SK-N-DZ (cell line): ENCODE data around the gene SCAMP1.

Source experiments
- DNase-seq: peaks from one replicate; pipeline ENCODE4 v3.0.0-alpha.2; 2015; ENCODE audit warnings: low spot score
- small RNA-seq, 2 experiments: library from RNA; depleted of rRNA; stranded (forward); fragments of <200 nt; gene quantifications; one replicate each; pipeline ENCODE3, GENCODE V24; 2014

The SCAMP1 gene

DNA sequence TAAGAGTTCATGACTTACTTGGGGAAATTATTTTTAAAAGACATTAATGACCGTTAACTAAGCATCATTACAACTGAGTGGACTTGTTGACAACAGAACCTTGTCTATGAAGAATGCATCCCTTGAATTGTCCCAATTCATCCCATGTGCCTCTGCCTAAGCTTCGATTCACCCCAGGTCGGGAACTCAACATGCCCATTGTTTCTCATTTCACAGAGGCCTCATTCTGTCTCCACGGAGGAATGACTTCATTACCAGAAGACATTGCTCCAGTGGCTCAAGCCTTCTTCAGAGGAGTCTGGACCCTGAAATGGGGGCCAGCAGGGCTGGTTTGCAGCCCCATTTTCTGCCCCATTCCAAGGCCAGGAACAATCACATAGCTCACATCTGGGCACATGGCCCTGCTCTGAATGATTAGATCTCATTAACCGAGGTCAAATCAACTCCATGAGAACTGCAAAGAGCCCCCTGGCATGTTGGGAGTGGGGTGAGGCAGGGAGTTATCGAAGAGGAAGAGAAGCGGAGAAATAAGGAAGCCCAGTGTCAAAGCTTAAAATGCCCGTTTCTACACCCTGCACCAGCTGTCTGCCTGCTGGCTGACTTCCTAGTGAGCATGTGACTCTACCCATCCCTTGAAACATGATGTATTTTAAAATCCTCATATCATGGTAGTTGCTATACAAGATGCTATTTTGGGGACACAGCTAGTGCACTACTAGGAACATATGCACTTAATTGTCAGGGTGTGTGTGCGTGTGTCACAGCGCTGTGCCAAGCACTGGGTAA is 150.9 kb downstream of the SCAMP1 start:
- DNase-seq, result no peak

DNA sequence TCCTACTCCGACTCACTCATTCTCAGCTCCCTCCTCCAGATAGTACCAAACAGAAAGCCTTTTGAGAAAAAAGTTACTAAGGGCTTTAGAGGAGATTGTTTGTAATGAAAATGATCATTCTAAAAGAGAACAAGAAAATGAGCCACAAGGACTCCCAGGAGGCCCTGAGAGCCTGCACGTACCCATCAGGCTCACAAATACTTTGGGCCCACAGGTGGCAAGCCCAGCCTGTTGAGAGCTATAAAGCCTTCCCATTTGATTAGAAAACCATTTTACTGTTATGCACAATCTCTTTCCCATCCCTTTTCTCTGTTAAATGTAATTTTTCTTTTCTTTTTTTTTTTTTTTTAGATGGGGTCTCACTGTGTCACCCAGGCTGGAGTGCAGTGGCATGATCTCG is 152.0 kb downstream of the SCAMP1 start:
- DNase-seq, result no peak

DNA sequence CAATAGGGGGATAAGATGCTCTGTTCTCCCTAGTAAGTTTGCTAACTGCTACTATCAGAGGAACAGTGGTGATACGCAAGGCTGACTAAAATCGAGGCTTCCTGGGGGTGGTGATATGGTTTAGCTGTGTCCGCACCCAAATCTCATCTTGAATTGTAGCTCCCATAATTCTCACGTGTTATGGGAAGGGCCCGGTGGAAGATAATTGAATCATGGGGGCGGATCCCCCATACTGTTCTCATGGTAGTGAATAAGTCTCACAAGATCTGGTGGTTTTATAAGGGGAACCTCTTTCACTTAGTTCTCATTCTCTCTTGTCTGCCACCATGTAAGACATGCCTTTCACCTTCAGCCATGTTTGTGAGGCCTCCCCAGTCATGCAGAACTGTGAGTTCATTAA is 153.0 kb downstream of the SCAMP1 start:
- DNase-seq, result no peak

DNA sequence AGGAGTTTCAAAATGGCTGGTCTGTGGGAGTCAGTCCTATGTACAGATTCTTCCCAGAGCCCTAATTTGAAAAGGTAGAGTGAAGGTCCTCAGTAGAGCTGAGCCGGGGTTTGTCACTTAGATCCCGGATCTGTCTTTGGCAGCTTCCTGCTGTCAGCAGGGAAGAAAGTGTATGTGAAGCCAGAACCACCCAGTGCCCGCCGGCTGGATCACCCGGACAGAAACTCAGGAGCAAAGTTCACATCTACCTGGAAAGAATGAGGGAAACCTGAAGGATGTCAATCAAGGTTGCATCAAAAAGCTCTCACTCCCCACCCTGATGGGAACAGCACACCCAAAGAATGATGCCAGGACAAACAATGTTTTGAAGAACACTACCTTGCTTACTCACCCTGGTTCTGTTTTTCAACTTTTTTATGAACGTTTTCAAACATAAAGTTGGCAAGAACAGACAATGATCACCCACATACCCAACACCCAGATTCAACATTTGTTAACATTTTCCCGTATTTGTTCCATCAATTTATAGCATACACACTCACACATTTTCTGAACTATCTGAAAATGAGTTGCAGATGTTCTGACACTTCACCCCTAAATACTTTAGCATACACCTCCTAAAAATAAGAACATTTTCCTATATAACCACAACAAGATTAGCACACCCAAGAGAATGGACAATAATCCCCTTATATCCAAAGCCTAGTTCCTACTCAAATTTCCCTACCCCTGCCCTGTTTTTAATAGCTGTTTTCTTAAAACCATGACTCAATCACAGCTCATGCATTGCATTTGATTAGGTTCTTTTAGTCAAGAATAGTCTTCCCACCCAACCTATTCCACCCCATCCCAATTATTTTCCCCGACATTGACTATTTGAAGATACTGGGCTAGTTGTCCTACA is 154.3 kb downstream of the SCAMP1 start:
- no peak for DNase-seq

DNA sequence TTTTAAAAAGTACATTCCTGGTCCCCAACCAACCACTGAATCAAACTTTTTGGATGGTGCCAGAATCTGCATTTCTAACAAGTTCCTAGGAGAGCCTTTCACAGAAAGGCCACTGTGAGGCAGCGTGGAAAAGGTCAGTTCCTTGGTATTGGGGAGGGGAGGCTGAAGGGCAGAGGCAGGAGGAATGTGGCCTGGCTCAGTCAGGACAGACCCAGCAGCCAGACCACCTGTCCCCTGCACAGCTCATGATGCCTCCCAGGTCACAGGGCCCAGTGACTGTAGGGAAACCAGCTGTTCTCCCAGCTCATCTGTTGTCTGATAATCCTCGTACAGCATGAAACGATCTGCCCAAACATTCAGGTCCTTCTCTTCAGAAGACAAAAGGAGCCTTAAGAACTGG is 155.3 kb downstream of the SCAMP1 start:
- no peak for DNase-seq

DNA sequence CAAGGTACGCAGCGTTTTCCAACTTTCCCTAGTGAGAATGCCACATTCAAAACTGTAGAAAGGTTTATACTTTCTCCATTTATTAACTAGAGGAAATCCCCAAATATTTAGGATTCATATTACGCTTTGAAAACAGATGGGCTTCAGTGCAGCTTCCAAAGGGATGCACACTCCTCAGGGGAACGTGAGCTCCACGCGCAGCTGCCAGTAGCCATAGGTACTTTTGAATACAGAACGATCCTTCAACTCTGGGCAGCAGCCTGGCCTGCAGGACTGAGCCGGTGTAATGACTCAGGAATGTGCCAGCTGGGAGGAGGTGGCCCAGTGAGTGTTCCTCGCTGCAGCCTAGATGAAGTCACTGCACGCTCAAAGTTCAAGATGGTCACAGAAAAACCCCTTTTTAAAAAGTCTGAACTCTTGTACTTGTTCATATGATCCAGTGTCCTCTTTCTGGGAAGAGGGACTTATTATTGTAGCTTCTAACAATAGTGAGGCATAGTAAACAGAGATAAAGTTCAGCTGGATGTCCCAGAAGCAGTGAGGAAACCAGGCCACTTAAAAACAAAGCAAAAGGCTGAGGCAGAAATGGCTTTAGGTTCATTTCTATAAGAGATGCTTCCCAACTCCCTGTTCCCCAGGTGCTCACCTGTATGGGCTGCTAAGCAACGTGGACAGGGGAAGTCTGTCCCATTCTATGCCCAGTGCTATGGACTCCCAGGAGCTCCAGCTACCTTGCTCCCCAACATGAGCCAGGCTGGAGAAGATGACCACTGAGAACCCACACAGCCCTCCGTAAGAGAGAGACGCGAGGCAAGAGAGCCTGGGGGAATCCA is 158.2 kb downstream of the SCAMP1 start:
- DNase-seq, result no peak

DNA sequence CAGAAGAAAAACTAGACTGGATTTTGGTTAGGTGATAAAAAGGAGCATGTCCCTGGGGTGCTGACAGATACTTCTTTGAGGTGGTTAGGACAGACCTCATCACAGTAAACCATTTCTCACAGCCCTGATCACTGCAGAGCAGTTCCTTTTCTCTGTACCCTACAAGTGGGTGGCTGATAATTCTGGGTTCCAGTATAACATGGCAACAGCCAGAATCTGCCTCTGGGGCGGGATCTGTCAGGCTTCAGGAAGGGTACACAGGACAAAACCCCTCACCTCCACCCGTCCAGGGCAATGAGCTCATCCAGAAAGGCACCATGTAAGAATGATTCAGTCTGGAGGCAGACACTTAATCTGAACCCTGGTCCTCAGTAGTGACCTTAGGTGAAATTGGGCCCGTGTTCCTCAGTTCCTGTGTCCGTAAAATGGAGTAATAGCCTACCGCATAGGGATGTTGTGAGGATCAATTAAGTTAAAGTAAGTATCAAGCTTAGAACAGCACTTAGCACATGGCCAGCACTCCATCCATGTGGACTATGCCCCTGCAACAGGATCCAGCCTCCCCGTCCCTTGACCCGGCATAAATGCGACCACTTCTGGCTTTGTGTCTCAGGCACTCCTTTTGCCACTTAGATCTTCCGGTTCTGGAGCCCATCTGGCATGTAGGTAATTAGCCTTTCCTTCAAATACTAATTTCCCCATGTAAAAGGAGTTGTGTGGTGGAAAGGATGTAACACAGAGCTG is 159.0 kb downstream of the SCAMP1 start:
- DNase-seq, result no peak

DNA sequence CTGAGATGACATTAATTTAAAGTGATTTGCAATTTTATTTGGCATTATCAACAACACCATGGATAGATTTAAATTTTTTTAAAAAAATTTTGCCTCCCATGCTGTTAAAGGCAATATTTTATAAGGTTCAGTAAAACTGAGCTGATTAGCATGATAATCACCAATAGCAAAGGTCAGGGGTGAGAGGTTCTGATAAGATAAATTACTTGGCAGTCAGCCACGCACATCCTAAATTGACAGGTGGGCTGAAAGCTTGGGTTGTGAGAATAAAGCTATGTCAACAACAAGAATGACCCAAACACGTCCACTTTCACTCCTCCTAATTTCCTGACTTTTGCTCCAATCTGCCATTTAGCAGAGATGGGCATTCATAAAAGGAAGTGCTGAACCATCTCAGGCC is 161.0 kb downstream of the SCAMP1 start:
- no peak for DNase-seq

DNA sequence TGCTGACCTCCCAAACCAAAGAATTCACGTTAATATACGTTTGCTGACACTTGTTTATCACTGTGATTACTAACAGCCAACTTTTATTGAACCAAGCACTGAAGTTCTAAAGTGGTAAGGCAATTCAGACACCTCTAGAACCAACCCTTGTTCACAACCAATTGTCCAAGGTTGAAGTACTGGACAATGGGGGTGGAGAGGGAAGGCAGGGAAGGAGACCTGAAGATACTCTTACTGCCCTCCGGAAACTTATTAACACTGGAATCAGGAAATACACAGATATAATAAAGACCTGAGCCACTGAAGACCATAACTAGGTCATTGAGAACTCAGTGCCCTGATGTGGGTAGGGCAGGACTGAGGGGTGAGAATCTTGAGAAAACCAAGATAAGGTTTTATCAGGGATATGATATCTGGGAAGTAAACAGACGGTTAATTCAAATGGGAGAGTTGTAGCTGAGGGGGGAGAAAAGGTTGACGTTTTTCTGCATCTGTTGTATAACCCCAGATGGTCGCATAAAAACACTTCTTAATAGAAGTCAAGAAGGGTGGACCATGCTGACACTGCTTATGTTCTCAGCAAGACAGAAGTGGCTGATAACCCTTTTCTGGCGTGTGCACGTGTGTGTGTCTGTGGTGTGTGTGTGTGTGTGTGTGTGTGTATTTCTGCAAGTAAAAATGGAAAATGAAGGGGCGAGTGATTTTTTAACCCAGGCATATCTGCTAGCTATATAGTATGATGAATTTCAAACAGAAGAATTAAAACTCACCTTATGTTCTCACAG is 162.3 kb downstream of the SCAMP1 start:
- DNase-seq, result no peak

DNA sequence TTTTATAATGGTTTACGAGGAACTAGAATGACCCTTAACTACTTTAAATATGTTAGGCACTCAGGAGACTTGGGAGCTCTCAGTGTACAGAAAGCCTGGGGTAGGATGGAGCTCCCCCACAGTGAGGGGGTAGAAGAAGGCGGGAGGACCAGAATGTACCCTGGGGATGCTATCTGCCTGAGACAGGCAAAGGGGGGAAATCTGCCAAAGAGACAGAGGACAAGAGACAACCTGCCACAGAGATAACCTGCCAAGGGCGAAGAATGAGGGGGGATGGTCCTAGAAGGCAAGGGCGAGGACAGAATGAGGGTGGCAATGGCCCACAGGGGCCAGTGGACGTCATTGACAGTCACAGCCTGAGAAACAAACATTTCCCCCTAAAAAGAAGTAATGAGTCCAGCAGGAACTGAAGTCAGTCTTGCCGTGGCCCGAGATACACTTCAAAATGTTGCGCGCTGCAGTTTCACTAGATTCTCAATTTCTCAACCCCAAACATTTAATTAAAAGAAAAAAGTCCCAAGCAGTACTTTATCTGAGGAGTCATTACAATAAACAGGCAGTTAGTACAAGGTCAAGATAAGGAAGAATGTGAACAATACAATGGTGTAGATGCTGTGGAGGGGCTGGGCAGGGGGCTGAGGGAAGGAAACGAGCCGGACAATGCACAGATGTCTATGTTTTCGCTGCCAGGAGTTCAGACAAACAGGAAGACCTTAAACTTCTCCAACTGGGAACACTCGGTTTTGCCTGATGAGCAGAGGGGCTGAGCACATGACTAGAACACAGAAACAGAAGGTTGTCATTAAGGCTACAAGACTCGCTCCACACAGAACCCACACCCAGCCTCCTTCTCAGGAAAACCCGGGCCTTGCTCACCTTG is 163.1 kb downstream of the SCAMP1 start:
- no peak for DNase-seq

DNA sequence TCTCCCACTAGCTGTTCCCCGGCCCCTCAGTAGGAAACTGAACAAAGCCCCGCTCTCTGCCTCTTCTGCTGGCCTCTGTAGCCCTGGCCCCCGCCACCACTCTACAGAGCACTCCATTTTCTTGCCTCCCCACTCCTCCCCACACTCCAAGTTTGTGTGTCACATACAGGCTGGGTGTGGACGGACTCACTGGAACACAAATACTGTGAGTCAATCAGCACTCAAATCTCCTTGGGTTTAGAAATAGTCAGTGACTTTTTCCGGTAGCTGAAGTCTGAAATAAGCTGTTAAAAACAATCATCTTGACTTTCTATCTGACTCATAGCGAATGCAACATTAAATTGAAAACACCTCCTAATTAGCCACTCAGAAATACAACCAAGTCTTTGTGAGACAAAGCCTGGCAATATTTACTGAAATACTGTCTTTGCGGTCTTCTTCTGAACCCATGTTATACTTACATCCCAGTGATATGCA is 165.7 kb downstream of the SCAMP1 start:
- no peak for DNase-seq

DNA sequence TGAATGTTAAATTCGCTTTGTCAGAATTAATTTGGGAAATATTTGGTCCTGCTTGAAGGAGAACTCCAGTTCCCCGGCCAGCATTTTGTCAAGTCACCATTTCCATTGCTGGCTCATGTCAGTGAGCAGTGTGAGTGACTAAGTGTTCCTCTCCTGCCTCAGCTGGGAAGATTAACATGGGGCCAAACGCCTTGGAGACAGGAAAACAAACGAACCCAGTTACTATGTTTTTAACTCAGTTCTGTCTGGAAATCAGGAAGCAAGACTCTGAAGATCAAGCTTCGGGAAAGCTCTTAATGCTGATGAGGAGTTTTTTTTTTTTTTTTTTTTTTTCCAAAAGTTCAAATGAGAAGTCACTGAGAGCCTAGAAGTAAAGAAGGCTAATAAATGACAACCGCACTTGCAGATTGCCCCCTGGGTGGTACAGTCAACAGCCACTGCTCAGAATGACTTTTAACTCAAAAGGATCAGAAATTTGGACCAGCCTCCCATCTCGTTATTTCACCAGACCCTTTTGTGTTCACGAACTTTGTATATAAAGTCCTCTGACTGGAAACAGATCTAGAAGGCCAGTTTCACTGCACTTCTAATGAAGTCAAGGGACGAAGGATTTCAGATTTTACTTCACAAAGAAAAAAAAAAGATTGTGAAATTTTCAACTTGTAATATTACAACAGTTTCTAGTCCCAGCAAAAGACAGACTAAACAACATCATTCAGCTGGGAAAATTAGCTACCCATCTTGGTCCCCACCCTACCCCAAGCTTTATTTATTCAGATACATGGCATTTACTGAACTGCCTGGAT is 166.8 kb downstream of the SCAMP1 start:
- no peak for DNase-seq

DNA sequence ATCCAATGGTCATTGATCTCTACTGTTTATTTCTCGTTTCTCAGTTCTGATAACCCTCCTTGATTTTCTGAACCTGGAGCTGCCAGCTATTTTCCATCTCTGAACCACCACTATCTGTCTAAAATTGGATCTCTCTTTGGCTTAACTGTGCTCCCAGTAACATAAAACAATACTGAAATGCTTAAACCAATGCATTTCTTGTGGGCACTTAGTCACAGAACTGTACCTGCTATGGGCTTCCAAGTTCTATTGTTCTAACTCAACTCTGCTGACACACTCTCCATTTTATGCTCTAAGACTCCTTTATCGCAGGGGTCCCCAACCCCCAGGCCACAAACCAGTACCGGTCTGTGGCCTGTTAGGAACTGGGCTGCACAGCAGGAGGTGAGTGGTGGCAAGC is 167.5 kb downstream of the SCAMP1 start:
- no peak for DNase-seq

Small RNA genes within 50 kb of the gene (small RNA-seq; reads per million reads assigned to genes)
- gene RF00019 (0 reads per million in 2 experiments), gene RNU6-183P (0 reads per million in 2 experiments)
